ENCODE data around the gene USP31. TPM values are rescaled to one million over a fixed set of nuclear protein-coding genes. Genes with fewer than 3 reads are reported as not detected.

Gene USP31
- total RNA-seq, 1 experiment from 2014 or later = 16.1 TPM

DNA sequence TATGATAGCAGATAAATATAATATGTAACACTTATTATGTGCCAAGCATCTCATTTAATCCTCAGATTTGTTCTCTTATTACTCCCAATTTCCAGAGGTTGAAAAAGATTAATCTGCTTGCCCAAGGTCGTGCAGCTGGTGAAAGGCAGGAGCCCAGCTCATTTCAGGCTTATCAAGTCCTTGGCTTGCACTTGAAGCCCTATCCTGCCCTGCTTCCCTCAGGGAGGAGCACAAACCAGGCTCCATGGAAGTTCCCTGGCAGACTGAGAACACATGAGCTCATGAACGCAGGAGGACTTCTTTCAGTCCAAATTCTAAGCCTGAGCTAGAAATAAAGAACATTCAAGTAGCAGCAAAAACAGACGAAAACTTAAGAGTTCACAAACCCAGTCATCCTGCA is 74.8 kb downstream of the USP31 start:
- H4K91ac ChIP-seq (ENCODE audit: insufficient read length, low read depth, low read length) = no peak overlapping the region
- H2BK12ac ChIP-seq (ENCODE audit: insufficient read length, low read depth, low read length) = no peak overlapping the region
- no peak overlapping the region for H3K56ac ChIP-seq (ENCODE audit: insufficient read length, low read depth, low read length)
- Mint-ChIP-seq H3K36me3 (ENCODE audit: insufficient read depth in 1 of 3, low read depth in 3 of 3) (peaks cover 28 to 56% (median 46%) of the 10 kb centered on the region in 3 experiments; a peak in 6 of 7 replicates), H3K9me3 (no peaks in the 10 kb centered on the region), H3K27me3 (ENCODE audit: low read depth) (no peaks in the 10 kb centered on the region), H3K4me1 (no peaks in the 10 kb centered on the region), H3K4me3 (no peak overlapping the region), H3K27ac (no peak overlapping the region)
- H3K9ac ChIP-seq (ENCODE audit: extremely low read depth, insufficient read length, low read length) = no peak overlapping the region
- TF ChIP-seq, protein P1, sequence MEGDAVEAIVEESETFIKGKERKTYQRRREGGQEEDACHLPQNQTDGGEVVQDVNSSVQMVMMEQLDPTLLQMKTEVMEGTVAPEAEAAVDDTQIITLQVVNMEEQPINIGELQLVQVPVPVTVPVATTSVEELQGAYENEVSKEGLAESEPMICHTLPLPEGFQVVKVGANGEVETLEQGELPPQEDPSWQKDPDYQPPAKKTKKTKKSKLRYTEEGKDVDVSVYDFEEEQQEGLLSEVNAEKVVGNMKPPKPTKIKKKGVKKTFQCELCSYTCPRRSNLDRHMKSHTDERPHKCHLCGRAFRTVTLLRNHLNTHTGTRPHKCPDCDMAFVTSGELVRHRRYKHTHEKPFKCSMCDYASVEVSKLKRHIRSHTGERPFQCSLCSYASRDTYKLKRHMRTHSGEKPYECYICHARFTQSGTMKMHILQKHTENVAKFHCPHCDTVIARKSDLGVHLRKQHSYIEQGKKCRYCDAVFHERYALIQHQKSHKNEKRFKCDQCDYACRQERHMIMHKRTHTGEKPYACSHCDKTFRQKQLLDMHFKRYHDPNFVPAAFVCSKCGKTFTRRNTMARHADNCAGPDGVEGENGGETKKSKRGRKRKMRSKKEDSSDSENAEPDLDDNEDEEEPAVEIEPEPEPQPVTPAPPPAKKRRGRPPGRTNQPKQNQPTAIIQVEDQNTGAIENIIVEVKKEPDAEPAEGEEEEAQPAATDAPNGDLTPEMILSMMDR (conservative IDR thresholded peaks at IDR 0.05) = no peak
- no peak overlapping the region for H3K27ac ChIP-seq (ENCODE audit: insufficient read length, low read depth, low read length)
- H3K4ac ChIP-seq (ENCODE audit: low read depth, low read length) = no peak overlapping the region
- no peak overlapping the region for H3K23ac ChIP-seq (ENCODE audit: insufficient read length, low read depth, low read length)
- no peak for DNase-seq
- no peak overlapping the region for H4K5ac ChIP-seq (ENCODE audit: insufficient read length, low read depth, low read length)
- H3K4me1 ChIP-seq (ENCODE audit: insufficient read depth, low read length) = no peaks in the 10 kb centered on the region
- H3T11ph ChIP-seq (ENCODE audit: low read length) = no peak overlapping the region
- no peak overlapping the region for H3K4me2 ChIP-seq (ENCODE audit: insufficient read depth, insufficient read length, low read length)
- no peak overlapping the region for H2BK5ac ChIP-seq (ENCODE audit: insufficient read length, low read length)
- H2BK20ac ChIP-seq (ENCODE audit: low read depth, low read length, poor library complexity, severe bottlenecking) = no peak overlapping the region
- H3K9me3 ChIP-seq (ENCODE audit: control insufficient read depth, low read depth, low read length) = no peaks in the 10 kb centered on the region
- H3K18ac ChIP-seq (ENCODE audit: insufficient read length, low read depth, low read length) = no peak overlapping the region
- no peaks in the 10 kb centered on the region for H3K27me3 ChIP-seq (ENCODE audit: insufficient read depth, low read length)
- no peak overlapping the region for H2BK15ac ChIP-seq (ENCODE audit: low read depth, low read length)
- no peak overlapping the region for H2BK120ac ChIP-seq (ENCODE audit: low read depth, low read length, poor library complexity, severe bottlenecking)
- H2AK5ac ChIP-seq (ENCODE audit: insufficient read length, low read length) = no peak overlapping the region
- no peak overlapping the region for H4K8ac ChIP-seq (replicated peaks; ENCODE audit: insufficient read length, low read depth, low read length)
- no peaks in the 10 kb centered on the region for H3K23me2 ChIP-seq (ENCODE audit: insufficient read length, low read depth, low read length, poor library complexity, severe bottlenecking)
- no peaks in the 10 kb centered on the region for H3K79me1 ChIP-seq (ENCODE audit: insufficient read depth, low read depth, low read length, poor library complexity, severe bottlenecking)
- no peaks in the 10 kb centered on the region for H3K79me2 ChIP-seq (ENCODE audit: insufficient read depth, low read length)
- no CpG with 5 or more reads among the region's 3 CpGs for WGBS (ENCODE audit: extremely low coverage, insufficient read length, low lambda C conversion rate)
- no peak overlapping the region for H3K14ac ChIP-seq (ENCODE audit: insufficient read depth, low read length)
- H2AFZ ChIP-seq (ENCODE audit: low read length) = no peak overlapping the region
- H4K20me1 ChIP-seq (ENCODE audit: control insufficient read depth, insufficient read depth, insufficient read length) = no peaks in the 10 kb centered on the region

Data from H9 (cell line).